NCI-H2227 treated with DMSO at 0.1 percent for 48 hours (cell line): ENCODE data around the gene TSPAN18.

Experiments
- DNase-seq: peaks from one replicate; lab custom pipeline; 2025; lab: John Stamatoyannopoulos, UW

Gene TSPAN18

DNA sequence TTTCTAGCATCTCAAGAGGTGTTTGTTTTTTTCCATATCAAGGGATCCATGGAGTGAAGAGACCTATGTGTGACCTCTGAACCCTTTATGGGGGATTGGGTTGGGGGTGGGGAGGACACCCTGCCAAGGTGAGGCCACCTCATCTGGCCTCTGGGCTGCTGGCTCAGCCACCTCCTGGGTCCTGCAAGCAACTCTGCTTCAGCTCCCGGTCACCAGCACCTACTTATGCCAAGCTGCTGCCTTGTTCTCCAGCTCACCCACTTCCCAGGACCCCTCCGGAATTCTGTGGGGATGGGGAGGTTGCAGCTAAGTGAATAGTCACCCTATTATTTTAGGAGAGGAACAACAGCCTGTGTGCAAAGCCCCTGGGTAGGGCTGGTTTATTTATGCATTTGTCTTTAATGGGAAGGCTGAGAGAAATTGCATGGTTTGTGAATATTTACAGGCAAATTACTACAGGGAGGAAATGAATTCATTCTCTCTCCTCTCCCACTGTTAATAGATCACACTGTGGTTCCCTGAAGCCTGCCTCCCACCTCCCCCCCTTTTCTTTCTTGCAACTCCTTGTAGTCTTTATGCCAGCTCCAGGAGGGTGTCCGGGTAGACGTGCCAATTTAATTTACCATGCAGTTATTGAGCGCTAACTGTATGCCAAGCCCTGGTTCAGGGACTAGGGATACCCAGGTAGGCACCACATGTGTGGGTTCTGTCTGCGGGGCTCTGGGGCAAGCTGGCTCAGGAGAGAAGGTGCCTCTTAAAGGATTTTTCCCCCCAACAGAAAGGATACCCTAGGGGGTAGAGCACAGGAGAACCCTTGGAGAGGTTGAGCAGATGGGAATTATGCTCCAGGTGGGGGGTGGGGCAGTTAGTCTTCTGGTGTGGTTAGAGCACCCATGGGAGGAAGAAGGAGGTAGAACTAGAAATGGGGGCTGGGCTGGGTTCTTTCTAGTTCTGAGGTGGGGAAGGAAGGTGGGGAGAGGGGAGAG, 50.7 kb downstream of the TSPAN18 start:
- no peak for DNase-seq

DNA sequence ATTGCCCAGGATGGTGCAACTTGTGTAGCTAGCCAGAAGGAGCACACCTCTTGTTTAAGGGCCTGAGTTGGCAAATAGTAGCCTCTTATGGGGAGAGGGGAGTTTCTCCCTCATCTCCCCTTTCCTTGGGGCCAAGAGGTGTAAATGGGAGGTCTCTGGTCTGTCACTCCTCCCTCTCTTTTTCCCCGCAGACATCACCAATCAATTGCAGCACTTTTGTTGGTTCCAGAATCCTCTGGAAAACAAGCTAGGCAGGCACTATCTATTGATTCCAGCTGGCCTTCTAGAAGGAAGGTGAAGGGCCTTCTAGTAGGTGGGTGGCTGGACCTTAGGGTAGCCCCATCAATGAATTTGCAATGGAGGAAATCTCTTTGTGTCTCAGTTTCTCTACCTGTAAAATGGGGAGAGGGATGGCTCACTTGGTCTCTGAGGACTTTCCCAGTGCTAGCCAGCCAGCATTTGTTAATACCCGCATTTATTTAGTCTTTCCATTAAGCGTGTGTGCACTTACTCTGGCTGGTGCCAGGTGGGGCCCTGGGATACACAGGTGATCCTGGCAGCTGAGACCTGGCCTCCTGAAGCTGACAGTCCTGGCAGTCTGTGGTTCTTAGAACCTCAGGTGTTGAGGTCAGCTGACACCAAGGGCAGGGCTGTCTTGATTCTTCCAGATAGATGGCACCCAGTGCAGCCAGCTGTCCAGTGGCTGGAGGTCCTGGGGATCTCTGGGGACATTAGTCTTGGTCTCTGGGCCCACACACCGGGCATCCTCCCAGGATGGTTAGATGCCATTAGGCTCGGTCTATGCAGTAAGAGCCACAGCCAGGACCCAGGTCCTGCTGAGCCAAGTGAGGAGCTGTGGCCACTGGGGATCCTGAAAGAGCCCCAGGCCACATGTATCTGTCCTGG, 51.7 kb downstream of the TSPAN18 start:
- DNase-seq, result no peak

DNA sequence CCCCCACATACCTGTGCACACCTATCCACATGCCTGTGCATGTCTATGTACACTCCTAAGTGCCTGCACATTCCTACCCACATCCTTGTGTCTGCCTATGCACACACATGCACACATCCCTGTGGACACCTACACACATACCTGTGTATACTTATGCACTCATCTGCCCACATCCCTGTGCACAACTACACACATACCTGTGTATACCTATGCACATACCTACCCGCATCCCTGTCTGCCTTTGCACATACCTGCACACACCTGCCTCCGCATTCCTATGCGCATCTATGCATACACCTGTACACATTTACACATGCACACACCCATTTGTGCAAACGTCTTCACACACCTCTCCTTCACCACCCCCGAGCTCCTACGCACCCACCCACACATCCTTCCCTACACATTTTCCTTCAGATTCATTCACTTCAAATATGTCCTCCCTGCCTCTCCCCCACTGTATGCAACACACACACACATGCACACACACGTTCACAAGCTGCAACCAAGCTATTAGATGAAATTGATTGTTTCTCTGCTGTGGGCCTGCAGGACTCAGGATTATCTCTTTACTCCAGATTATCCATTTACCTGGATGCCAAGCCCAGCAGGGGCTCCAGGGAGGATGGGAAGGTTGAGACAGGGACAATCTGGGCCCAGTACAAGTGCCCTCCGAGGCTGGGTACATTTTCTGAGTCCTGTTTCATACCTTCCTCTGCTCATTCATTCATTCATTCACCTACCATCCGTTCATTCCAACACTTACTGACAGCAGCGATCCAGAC, 53.2 kb downstream of the TSPAN18 start:
- no peak for DNase-seq

DNA sequence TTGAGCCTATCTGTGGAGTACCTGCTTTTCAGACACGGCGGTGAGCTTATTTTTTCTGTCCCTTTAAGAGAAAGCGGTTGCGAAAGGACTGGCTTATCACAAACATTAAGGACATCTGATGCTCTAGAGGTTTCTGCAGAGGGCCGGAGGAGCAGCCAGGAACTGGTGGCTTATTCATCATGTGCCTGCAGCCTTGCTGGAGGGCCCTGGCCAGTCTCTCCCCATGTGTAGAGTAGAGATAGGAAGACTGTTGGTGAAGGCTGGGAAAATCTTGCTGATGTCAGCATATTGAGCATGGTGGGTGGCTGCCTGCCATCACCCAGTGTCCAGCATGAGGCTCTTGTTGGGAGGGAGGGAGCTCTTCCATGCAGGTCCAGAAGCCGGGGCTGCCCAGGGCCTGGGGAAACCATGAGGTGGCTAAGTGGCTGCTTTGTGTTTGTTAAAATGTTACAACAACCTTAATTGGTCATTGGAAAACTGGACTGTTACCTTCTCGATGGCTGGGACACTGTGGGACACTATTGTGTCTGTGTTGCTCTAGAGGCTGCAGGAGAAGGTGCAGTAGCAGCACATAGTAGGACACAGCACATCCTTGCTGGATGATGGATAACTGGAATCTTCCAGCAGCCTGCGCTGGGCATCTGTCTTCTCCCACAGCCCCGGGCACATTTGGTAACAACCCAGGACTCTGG, 54.3 kb downstream of the TSPAN18 start:
- DNase-seq, result no peak

DNA sequence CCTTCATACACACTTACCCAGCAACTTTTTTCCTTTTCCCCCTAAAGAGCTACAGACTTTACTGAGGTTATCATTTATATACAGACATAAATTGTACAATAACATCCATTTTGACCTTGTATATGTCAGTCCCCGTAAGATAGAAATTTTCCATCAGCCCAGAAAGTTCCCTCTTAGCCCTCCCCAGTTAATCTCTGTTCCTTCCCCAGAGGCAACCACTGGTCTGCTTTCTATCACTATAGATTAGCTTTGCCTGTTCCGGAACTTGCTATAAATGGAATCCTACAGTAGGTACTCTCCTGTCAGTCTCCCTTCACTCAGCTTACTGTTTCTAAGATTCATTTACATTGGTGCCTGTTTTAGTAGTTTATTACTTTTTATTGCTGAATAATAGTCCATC, 54.9 kb downstream of the TSPAN18 start:
- DNase-seq, result no peak

DNA sequence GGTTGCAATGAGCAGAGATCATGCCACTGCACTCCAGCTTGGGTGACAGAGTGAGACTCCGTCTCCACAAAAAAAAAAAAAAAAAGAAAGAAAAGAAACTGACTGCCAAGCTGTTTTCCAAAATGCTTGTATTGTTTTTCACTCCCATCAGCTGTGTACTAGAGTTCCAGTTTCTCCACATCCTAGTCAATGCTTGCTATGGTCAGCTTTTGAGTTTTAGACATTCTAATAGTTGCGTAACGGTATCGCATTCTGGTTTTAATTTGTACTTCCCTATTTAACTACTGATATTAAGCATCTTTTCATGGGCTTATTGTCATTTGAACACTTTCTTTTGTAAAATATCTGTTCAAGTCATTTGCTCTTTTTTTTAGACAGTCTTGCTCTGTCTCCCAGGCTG, 55.7 kb downstream of the TSPAN18 start:
- DNase-seq, result no peak

DNA sequence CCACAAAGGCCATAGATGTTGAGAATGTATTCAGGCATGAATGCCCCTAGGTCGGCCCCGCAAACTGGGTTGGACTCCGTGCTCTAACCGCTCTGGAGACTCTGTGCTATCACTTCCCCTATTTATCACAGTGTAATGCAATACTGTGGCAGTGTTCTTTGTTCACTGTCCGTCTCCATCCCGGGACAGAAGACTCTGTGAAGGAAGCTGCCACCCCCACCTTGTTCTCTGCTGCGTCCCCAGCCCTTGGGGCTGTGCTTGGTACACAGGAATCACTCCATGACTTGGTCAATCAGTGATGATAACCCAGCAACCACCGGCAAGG, 57.6 kb downstream of the TSPAN18 start:
- DNase-seq, result no peak

DNA sequence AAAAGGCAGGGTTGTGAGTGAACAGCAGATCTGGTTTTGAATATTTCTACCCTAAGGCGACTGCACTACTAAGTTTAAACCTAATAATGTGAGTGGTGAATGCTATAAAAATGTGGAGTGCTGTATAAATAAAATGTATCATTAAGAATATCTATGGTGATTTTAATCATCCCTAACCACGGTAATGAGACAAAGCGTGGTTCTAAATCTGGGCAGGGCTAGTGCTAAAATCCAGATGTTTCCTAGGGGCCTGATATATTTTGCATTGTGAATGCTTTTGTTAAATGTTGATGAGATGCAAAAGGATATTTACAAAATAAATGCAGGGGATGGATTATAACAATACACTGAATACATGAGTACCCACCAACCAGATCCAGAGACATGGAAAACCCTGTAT, 58.1 kb downstream of the TSPAN18 start:
- no peak for DNase-seq

DNA sequence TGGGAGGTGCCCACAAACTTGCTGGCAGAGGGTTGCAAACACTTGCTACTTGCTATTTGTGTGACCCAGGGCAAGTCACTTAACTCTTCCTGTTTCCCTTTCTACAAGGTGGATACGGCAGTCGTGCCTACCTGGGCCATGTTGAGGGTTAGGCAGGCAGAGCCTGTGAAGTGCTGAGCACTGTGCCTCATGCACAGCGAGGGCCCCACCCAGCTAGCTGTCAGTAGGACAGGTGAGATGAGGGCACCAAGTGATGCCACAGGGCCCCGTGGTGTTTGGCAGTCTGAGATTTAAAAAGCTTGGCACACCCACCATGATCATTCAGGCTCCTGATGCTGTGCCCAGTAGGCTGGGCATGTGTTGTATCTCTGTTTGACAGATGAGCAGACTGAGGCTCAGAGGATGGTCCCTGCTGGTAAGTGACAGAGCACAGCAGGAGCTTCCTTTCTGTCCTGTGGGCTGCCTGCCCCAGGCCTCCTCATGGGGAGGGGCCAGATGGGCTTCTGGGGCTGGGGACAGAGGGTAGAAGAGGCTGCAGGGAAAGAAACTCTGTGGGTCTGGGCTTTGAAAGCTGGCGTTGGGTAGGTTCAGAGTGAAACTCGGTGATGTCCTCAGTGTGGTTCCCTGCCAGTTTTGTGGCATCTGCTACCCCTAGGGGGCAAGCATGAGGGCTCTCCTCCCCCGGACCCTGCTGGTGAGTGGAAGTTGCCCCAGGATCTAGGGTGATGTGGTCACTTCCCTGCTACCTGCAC, 59.3 kb downstream of the TSPAN18 start:
- no peak for DNase-seq

DNA sequence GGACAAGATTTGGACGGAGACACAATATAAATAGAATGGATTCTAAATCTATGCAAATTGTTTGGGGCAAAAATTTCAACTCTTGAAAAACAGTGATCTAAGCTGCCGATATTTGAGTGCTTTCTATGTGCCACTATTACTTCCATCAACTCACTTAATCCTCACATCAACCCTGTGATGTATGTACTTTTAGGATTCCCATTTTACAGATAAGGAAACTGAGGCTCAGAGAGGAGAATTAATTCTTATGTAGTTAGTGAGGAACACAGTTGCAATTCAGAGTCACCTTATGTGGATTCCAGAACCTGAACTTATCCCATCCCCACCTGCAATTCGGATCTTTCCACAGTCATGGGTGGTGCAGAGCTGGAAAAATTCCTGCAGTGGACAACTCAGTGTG, 60.3 kb downstream of the TSPAN18 start:
- DNase-seq, result no peak

DNA sequence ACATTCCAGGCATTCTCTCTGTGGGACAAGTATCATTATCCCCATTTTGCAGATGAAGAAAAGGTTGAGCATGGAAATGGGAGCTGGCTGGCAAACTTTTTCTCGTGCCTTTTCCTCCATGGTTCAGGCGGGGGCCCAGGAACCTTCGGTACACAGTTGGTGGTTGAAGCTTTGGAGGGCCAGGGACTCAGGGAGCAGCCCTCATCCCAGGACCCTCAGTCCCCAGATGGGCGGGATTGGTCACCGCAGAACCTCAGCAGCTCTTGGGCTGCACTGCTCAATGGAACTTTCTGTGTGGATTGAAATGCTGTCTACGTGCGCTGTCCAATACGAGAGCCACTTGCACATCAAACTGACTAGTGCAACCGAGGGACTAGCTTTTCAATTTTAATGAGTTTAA, 61.2 kb downstream of the TSPAN18 start:
- no peak for DNase-seq

DNA sequence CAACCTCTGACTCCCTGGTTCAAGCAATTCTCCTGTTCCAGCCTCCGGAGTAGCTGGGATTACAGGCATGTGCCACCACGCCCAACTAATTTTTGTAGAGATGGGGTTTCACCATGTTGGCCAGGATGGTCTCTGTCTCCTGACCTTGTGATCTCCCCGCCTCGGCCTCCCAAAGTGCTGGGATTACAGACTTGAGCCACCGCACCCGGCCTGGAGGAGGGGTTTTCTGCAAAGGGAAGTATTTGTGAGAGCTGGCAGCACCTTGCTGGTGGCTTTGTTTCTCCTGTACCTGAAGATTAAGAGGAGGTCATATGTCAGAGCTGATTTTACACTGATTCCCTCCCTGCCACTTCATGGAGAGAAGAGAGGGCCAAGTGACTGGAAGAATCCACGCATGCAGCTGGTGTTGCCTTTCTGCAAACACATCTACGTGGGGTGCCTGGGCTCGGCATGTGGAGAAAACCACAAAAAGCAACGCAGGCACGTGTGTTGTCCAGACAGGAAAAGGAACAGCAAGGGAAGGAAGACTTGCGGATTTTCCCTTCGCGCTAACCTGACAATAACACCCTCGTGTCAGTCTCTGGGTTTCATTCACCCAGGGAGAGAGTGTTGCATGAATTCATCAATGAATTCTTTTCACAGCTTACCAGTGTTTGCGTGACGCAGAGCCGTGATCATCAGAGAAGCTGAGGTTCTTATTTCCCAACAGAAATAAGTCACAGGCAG, 61.9 kb downstream of the TSPAN18 start:
- no peak for DNase-seq

DNA sequence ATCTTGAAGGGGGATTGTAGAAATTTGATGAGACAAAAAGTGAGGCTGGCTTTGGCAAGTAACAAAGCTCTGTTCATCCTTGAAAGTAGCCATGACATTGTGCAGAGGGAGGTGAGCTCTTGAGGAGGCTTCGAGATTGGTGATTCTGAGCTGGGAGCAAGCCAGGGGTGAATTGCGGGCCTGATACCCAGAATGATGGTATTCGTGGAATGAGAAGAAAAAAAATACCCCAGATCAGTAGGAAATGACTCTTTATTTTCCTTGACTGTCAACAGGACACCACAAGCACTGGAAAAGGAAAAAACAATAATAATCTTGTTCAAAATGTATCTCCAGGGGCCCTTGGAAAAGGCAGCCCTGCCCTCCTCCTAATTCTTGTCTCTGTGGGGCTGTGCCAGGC, 62.7 kb downstream of the TSPAN18 start:
- no peak for DNase-seq

DNA sequence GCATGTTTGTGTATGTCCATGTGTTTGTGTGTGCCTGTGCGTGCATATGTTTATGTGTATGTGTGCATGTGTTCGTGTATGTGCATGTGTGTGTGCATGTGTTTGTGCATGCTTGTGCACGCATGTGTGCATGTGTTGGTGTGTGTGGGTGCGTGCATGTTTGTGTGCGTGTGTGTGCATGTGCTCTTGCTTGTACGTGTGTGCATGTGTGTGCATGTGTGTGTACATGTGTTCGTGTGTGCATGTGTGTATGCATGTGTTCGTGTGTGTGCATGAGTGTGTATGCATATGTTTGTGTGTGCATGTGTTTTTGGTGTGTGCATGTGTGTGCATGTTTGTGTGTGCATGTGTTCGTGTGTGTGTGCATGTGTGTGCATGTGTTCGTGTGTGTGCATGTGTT, 63.4 kb downstream of the TSPAN18 start:
- no peak for DNase-seq

DNA sequence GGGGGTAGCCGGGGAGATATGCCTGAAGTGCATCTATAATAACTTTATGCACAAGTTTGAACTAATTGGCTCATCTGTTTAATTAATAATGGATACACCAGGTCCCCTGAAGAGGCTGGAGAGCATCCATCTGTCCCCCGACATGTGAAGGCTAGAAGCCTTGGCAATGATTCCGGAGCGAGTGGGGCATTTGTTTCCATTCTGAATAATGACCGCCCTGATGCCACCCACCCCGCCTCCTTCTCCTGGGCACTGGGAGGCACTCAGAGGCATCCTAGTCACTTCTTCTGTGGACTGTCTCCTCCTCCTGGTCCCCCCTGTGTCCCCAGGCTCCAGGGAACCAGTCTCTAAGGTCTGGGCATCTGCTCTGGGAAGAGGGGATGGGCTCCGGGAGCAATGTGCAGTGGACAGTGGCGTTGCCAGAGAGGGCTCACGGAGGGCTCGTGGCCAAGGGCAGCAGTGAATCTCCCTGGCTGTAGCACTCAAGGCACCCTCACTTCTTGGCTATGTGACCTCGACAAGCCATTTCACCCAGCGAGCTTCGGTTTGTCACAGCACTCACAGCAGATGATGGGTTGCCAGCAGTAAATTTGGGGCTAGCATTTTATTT, 64.7 kb downstream of the TSPAN18 start:
- DNase-seq, result no peak

DNA sequence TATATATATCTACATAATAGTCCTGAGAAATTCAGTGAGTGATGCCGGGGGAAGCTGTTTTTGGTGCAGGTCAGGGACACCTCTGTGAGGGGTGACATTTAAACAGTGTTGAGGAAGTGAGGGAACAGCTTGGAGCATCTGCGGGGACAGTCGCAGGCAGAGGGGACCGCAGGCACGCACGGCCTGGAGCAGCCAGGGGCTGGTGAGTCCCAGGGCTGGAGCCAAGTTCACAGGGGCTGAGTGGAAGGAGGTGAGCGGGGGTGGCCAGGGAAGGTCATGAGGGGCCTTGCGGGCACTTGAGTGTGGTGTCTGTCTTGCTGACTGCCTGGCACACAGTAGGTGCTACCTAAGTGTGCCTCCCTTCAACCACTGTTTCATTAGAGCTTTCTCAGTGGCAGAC, 65.4 kb downstream of the TSPAN18 start:
- DNase-seq, result no peak

DNA sequence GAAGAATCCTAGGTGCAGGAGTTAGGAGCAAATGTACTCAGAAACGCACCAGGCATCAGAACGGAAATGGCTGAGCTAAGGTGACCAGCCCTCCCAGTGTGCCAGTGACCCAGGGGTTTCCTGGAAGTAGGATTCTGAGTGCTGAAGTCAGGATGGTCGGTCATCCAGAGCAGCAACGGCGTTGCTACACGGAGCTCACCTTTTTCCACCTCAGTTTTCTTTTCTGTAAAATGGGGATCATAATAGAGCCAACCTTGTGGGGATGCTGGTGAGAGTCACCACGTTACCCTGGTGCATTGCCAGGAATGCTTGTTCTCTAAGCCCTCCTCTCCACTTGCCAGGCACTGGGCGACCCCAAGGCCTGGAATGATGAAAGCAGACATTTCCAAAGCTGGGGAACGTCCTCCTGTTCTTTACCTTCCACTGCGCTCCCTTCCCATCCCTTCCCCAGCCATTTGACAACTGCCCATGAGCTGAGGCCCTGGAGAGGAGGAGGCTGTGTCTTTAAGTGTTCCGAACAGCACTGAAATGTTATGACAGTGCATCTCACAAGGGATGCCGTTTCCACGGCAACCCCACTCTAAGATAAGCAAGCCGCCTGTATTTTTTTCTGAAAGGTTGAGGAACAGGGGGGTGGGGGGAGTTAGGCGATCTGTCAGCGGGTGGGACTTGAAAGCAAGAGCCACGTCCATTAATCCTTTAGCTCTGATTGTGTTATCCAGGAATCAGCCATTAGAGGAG, 66.8 kb downstream of the TSPAN18 start:
- DNase-seq, result peak; percentile 84

DNA sequence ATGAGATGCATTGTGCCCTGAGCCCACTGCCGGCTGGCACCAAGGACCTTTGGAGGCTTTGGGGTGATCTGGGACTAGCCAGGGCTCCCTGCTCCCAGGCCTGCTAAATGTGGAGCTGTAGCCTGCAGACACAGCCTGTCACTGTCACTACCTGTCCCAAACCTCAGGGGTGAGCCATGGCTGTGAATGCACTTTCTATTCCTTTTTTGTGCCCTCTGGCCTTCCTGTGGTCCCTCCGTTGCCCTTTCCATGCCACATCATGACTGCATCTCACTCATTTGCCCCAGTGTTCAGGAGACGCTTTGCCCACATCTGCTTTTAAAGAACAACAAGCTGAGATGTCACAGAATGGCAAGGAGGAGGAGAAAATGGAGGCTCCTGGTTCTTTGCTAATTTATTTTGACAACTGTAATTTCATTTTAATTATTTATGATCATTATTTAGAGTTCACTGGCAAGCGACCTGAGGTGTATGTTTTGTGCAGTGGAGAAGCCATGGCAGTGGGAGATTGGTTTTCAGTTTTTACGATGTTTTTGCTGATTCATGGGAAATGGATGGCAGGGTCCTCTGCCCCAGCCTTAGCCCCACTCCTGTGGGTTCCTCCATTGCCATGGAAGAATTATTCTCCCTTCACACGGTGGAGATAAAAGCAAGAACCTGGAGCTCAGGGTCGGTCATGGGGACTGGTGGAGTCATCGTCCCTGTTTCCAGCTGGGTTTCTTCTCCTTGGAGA, 69.2 kb downstream of the TSPAN18 start:
- DNase-seq, result no peak
